Lung (tissue), 12 donors: ENCODE data around the gene APOBEC3B. TPM values are rescaled to one million over a fixed set of nuclear protein-coding genes. Genes with fewer than 3 reads are reported as not detected.

Experiments
- ATAC-seq: fragments of 200-7000 bp; cut with Tn5 transposase; one replicate; pipeline ENCODE4 v1.9.1; 2020; ENCODE audit warnings: moderate number of reproducible peaks; ENCODE audit not compliant: insufficient read depth, low FRiP score
- DNase-seq, 3 donors: peaks; one replicate each; pipeline ENCODE4 v3.0.0-alpha.2; 2013 to 2017
- H3K27ac ChIP-seq, 2 donors: one replicate each; pipeline ENCODE4 v1.5.1; 2013; ENCODE audit warnings: mild to moderate bottlenecking in 2 of 2, moderate library complexity in 2 of 2, control low read depth in 1 of 2, inconsistent platforms in 1 of 2, low read depth in 1 of 2, low read length in 1 of 2
- H3K27me3 ChIP-seq, 3 donors: one replicate each; pipeline ENCODE4 v1.5.1; 2013; ENCODE audit warnings: low read length in 2 of 3; ENCODE audit not compliant: control insufficient read depth in 3 of 3, insufficient read depth in 3 of 3
- H3K36me3 ChIP-seq, 4 donors: one replicate each; pipeline ENCODE4 v1.5.1; 2013; ENCODE audit warnings: low read length in 4 of 4, mild to moderate bottlenecking in 1 of 4, moderate library complexity in 1 of 4; ENCODE audit not compliant: control insufficient read depth in 4 of 4, insufficient read depth in 4 of 4
- H3K4me1 ChIP-seq, 5 donors: one replicate each; pipeline ENCODE4 v1.5.1; 2013; ENCODE audit warnings: low read length in 5 of 5, mild to moderate bottlenecking in 2 of 5, moderate library complexity in 1 of 5; ENCODE audit not compliant: control insufficient read depth in 5 of 5, insufficient read depth in 5 of 5
- H3K4me3 ChIP-seq: one replicate; pipeline ENCODE4 v1.5.1; 2013; ENCODE audit warnings: mild to moderate bottlenecking, control low read depth, moderate library complexity
- H3K9ac ChIP-seq, 2 donors: one replicate each; pipeline ENCODE4 v1.5.1; 2013; ENCODE audit warnings: low read length in 2 of 2, control low read depth in 1 of 2; ENCODE audit not compliant: insufficient read depth in 1 of 2
- H3K9me3 ChIP-seq, 4 donors: one replicate each; pipeline ENCODE4 v1.5.1; 2013; ENCODE audit warnings: low read length in 3 of 4, mild to moderate bottlenecking in 1 of 4, moderate library complexity in 1 of 4; ENCODE audit not compliant: control insufficient read depth in 4 of 4, insufficient read depth in 3 of 4
- CTCF ChIP-seq: IDR thresholded peaks from 2 replicates; pipeline ENCODE4 v1.5.1; 2012; ENCODE audit warnings: mild to moderate bottlenecking; ENCODE audit errors: control extremely low read depth, extremely low read depth
- WGBS, 2 donors: extraction: QIAGEN DNeasy Blood & Tissue Kit; methylation state at CpG; one replicate each; pipeline ENCODE4 v1.1.7; 2013; 5-methylcytosine and 5-hydroxymethylcytosine counted together
- polyA plus RNA-seq, 2 donors: library from polyadenylated mRNA; stranded (reverse); fragments of 200-250 nt; gene quantifications; one replicate each; pipeline ENCODE4 v1.2.1, GENCODE V29; 2013
- total RNA-seq, 2 donors: library from RNA; depleted of rRNA in 1 of 2; stranded (reverse); fragments of >200 nt in 1 of 2; gene quantifications; one replicate each; pipeline ENCODE4 v1.2.1, GENCODE V29; 2014 to 2021
- donor health status: control.
- donor health status: control.
- donor health status: Bipolar disorder and iron deficiency.
- donor health status: healthy.
- donor health status: DM: yes; HTN: yes; CAD: no.

The APOBEC3B gene
- total and polyA plus RNA-seq, 4 donors = 1.0 to 4.5 (median 3.5) TPM

- Histone ChIP-seq H3K9me3 (no peaks in the 10 kb centered on the region), H3K9ac (no peak overlapping the region), H3K27me3 (no peaks in the 10 kb centered on the region), H3K27ac (no peak overlapping the region), H3K36me3 (no peaks in the 10 kb centered on the region), H3K4me3 (no peak overlapping the region), H3K4me1 (peaks cover 0 to 3% (median 0%) of the 10 kb centered on the region in 5 donors)
- ATAC-seq (no peak), DNase-seq (no peak)
- 82 to 86% methylated on average over 5 of the region's 5 CpGs for WGBS, 2 donors
- TF ChIP-seq CTCF = no peak
These were observed 10.9 kb upstream of the APOBEC3B start for GRCh38 chr22:38971202-38971601.

GRCh38 chr22:38971791-38972190 lies 10.4 kb upstream of the APOBEC3B start:
- no peak overlapping the region for H3K4me3 ChIP-seq
- no peak for DNase-seq
- H3K9me3 ChIP-seq = no peaks in the 10 kb centered on the region
- H3K27me3 ChIP-seq = no peaks in the 10 kb centered on the region
- no peak overlapping the region for H3K27ac ChIP-seq
- 82 to 90% methylated on average over 3 of the region's 3 CpGs for WGBS, 2 donors
- no peaks in the 10 kb centered on the region for H3K36me3 ChIP-seq
- H3K4me1 ChIP-seq = no peaks in the 10 kb centered on the region
- TF ChIP-seq CTCF = no peak
- no peak for ATAC-seq
- no peak overlapping the region for H3K9ac ChIP-seq

- no peaks in the 10 kb centered on the region for H3K36me3 ChIP-seq
- ATAC-seq (no peak), DNase-seq (no peak)
- 79 to 82% methylated on average over 5 of the region's 5 CpGs for WGBS, 2 donors
- TF ChIP-seq CTCF = no peak
- H3K4me3 ChIP-seq = no peak overlapping the region
- no peaks in the 10 kb centered on the region for H3K4me1 ChIP-seq
- H3K27me3 ChIP-seq = no peaks in the 10 kb centered on the region
- H3K9me3 ChIP-seq = no peaks in the 10 kb centered on the region
- H3K27ac ChIP-seq = no peak overlapping the region
- H3K9ac ChIP-seq = no peak overlapping the region
These were observed 9.6 kb upstream of the APOBEC3B start for GRCh38 chr22:38972558-38972957.
